Measurements from ENCODE around the gene OBSCN.
A peak's percentile ranks its signal among the peaks of the same experiment; 100 is the strongest.

Gene OBSCN

GRCh38 chr1:228212415-228212965 lies 4.6 kb downstream of the OBSCN start:
- TF ChIP-seq CTCF (IDR thresholded peaks at IDR 0.05; ENCODE audit: insufficient read depth, low read depth, low read length, missing control alignments), result no peak
- DNase-seq (ENCODE audit: low read depth), result peak; percentile 12
- peak overlapping the region; percentile 16 for H3K4me3 ChIP-seq (ENCODE audit: low read length)

- peak overlapping the region; percentile 57 for H3K4me3 ChIP-seq (ENCODE audit: low read length)
- DNase-seq (ENCODE audit: low read depth), result peak; percentile 90
- peak; percentile 54 for TF ChIP-seq CTCF (IDR thresholded peaks at IDR 0.05; ENCODE audit: insufficient read depth, low read depth, low read length, missing control alignments)
Measured at GRCh38 chr1:228212966-228213844, 5.4 kb downstream of the OBSCN start.

- DNase-seq (ENCODE audit: low read depth), result peak; percentile 9
- TF ChIP-seq CTCF (IDR thresholded peaks at IDR 0.05; ENCODE audit: insufficient read depth, low read depth, low read length, missing control alignments), result no peak
- peak overlapping the region; percentile 38 for H3K4me3 ChIP-seq (ENCODE audit: low read length)
Measured at GRCh38 chr1:228213917-228214808, 6.3 kb downstream of the OBSCN start.

- no peak for TF ChIP-seq CTCF (IDR thresholded peaks at IDR 0.05; ENCODE audit: insufficient read depth, low read depth, low read length, missing control alignments)
- no peak for DNase-seq (ENCODE audit: low read depth)
- no peak overlapping the region for H3K4me3 ChIP-seq (ENCODE audit: low read length)
Measured at GRCh38 chr1:228214921-228215662, 7.2 kb downstream of the OBSCN start.

GRCh38 chr1:228215663-228216116 lies 7.8 kb downstream of the OBSCN start:
- no peak overlapping the region for H3K4me3 ChIP-seq (ENCODE audit: low read length)
- DNase-seq (ENCODE audit: low read depth), result no peak
- no peak for TF ChIP-seq CTCF (IDR thresholded peaks at IDR 0.05; ENCODE audit: insufficient read depth, low read depth, low read length, missing control alignments)
